Superior temporal gyrus (tissue), 1 donor: ENCODE measurements around the gene COL15A1.

Source experiments
- DNase-seq: peaks from one replicate; pipeline ENCODE4 v3.0.0-alpha.2; 2016; ENCODE audit errors: extremely low spot score

Gene COL15A1

DNA sequence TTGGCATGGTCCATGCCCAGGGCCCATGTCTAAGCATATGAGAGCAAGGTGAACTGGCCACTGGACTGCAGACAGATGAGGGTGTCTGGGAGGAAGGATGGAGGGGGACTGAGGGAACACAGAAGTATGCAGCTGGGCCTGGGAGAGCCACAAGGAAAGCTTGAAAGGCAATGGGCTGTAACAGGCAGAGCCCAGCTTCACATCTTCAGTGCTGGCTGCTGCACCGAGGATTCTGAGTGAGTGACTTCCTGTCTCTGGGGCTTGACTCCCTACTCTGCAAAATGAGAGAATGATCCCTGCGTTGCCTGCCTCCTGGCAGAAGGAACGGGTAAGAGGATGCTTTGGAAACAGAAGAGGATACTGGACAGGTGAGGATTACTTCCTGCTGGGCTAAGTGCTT, 29.0 kb downstream of the COL15A1 start:
- no peak for DNase-seq

DNA sequence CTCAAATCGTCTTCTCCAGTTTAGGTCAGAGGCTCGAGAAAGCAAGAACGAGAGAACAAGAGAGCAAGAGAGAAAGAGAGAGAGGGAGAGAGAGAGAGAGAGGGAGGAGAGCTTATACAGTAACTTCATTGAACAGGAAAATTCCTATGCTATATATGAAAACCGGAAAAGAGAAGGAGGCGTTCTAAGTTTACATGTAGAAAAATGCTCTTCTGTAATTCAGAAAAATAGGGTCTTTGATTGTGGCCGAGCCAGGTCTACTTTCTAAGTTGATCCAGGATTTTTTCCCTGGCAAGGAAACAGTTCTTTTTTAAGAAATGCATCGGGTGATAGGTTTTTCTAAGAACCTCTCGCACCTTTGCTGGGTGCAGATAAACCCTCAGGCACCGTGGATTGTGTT, 29.5 kb downstream of the COL15A1 start:
- DNase-seq: no peak

DNA sequence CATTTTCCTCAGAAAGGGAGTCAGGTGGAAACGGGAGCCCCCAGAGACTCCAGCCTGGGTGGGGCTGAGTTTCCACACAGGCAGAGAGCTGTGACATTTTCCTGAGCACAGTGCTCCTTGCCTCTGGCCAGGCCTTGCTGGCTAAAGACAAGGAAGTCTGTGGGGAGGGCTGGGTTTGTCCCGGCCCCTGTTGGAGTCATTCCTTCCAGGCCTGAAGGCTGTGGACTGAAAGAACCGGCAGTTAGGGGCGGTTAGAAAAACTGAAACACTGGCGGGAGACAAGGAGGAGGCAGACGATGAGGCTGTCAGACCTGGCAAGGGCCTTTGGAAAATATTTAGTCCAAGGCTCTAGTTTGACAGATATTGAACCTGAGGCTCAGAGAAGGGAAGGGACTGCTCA, 29.9 kb downstream of the COL15A1 start:
- DNase-seq: no peak

DNA sequence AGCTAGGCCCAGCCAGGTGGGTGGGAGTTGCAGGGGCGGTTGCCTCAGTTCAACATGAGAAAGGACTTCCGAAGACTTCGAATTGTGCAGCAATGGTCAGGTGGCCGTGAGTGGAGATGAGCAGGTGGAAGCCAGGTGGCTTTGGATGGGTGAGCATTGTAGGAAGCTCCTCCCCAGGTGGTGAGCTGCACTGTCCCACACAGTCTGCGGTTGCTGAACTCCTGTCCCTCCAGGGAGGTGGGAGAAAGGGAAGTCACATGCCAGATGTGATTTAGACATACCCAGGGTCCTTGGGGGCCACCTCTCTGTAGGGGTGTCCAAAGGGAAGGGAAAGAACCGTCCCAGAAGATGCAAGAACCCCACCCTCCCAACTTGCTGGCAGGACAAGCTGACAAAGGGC, 30.4 kb downstream of the COL15A1 start:
- DNase-seq: no peak

DNA sequence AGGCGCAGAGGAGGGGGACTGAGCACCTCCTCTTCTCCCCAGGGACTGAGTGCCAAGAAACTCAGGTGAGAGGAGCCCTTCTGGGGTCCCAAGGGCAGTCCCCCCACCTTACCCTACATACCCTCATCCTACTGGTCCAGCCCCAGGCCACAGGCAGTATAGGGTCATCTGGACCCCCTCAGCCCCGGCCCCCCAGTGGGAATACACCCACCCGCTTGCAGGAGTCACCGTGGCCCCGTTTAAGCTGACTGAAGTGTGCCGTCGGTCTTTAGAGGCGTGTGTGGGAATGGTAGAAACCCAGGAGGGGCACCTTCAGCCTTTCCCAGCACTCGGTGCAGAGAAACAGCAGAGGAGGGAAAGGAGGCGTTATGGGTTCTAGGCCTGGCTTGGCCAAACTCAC, 30.8 kb downstream of the COL15A1 start:
- DNase-seq: no peak

DNA sequence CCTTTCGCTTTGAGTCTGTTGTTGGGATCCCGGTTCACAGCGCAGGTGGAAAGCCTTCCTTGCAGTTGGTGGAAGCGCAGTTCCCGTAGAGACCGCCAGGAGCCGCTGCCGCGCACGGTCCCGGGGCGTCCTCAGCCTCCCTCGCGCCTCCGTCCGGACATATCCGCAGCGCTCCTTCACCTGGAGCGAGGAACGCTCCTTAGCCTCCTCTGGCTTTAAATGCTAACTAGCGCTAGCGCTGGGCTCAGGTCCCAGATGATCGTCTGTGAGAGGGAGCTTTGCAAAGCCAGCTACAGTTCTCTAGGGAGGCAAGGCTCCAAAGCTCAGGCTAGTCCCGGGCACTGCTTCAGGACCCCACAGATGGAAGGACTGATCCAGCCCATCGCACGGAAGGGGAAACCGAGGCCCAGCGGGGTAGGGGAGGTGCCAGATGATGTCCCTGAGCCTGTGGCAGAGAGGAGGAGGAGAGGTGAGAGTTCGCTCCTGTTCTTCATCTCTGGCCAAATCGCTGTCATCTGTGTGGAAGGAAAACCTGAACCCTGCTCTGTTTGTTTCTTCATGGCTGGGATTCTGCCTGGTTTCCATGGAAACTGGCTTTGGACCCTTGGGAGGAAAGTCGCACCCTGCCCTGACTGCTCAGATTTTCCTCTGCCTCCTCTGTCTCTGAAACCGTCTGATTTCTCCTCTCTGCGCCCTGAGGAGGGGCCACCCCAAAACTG, 31.4 kb downstream of the COL15A1 start:
- DNase-seq: peak; percentile 78

DNA sequence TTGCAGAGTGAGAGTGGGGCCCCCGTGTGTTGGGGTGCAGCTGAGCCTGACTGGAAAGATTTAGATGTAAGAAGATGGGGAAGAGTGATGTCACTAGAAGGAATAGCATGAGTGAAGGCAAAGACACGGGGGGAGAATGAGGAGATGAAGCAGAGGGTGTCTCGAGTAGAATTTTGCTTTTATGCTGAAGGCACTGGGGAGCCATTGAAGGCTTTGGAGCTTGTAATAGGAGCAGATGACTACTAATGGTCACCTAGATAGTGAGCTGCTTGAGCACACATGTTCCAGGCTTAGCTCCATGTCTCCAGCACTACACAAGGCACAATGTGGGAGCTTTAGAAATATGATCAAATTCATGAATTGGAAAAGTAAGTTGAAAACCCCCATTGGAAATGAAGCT, 32.1 kb downstream of the COL15A1 start:
- no peak for DNase-seq

DNA sequence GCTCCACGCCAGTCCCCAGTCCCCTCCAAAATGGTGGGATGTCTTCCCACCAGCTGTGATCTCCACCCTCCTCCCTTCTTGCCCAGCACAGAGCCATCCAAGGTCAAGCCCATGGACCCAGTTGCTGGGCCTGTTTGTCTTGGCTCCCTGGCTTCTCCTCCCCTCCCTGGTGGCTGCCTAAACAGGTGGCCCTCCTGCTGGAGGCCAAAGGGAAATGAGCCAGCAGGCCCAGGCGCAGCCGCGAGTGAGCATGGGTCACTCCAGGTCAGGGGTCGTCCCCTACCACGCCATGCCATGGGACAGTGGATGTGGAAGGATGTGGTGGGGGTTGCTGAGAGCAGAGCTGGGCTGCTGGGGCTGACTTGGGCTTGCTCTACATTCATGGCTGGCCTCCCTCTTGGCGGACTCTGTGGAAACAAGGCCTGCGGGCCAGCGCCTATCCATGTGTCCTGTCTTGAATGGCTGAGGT, 33.6 kb downstream of the COL15A1 start:
- no peak for DNase-seq

DNA sequence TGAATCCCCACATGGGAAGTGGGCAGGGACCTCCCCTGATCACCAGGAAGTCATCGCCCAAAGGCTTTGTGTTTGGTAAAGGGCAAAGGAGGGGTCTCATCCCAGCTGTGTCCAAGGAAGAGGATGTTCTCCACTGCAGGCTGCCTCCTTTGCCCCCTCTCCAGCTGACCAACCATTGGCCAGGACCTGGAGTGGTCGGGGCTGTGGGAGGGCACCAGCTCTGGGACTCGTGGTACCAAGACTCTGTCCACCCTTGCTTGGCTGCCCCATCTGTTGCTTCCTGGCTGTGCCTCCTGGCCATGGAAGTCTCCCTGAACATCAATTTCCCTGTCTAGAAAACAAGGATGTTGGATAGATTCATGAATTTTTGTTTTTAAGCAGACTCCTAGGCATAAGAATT, 34.1 kb downstream of the COL15A1 start:
- no peak for DNase-seq

DNA sequence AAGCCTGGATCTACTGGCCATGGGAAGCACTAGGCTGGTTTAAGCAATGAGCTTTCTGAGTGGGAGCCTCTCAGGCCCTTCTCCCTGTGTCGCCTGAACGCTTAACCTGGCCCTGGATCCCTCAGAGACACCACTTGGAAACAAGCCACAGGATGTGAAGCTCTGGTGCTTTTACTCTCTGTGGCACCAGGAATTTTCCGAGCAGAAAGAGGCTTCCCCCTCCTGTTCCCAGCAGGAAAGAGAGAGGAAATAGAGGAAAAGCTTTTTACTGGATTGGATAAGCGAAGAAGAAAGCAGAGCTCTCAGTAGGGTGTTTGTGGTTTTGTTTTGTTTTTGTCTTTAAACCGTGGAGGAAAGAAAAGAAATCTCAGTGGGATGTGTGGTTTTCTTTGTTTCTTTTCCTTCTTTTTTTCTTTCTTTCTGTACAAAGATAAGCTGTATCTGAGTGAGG, 34.5 kb downstream of the COL15A1 start:
- DNase-seq: no peak

DNA sequence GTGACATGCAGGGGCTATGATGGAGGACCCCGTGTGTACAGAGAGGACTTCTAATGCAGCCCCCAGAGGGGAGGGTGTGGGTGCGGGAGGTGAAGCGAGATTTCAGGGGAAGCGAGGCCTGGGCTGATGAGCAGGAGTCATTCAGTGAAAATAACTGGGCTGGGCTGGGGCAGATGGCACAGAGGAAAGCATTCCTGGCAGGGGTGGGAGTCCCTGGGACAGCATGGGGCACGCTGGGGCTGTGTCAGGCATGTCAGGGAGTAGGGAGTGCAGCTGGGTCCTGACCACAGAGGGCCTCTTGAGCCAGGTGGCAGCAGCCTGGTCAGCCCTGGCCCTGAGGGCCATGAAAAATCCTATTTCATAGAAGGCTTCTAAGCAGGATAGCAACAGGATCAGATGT, 36.6 kb downstream of the COL15A1 start:
- no peak for DNase-seq

DNA sequence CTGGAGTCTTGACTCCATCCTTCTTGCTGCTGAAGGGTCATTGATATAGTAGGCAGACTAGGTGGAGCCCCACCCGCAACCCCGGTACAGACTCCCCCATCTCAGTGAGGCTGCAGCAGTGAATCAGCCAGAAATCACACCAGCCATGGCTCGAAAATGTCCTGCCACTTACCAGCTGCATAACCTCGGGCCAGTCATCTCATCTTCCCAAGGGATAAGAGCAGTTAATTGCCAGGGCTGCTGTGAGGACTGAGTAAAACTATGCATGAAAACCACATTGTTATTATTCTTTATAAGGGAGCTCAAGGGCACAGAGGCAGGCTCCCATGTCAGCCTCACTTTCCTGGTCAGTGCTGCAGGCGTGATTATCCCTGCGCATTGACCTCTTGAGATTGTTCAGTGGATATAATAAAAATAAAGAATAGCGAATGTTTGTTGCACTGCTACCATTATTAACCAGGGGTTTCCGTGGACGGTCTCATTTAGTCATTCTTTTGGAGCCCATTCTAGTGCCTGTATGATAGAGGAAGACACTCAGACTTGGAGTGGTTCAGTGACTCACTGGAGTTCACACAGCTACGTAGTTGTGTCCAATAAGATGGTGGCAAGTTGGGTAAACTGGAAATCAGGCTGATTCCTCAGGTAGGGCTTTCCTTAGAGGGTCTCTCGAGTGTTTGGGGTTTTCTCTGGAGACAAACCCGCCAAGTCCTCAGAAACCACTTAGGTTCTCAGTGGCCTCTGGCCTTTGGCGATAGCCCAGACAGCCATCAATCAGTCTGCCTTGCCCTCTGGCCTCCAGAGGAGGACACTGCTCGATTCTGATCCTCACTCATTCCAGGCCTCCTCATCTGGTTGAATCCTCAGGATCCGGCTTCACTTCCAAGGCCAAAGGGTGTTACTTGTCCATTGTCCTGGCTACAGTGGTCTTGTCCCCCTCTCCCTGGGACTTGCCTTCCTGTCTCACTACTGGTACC, 39.9 kb downstream of the COL15A1 start:
- DNase-seq: no peak

DNA sequence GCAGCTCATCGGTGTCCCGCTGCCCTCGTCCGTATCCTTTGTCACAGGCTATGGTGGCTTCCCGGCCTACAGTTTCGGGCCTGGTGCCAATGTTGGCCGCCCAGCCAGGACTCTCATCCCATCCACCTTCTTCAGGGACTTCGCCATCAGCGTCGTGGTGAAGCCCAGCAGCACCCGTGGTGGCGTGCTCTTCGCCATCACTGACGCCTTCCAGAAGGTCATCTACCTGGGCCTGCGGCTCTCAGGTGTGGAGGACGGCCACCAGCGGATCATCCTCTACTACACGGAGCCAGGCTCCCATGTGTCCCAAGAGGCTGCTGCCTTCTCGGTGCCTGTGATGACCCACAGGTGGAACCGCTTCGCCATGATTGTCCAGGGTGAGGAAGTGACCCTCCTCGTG, 41.9 kb downstream of the COL15A1 start:
- DNase-seq: no peak

DNA sequence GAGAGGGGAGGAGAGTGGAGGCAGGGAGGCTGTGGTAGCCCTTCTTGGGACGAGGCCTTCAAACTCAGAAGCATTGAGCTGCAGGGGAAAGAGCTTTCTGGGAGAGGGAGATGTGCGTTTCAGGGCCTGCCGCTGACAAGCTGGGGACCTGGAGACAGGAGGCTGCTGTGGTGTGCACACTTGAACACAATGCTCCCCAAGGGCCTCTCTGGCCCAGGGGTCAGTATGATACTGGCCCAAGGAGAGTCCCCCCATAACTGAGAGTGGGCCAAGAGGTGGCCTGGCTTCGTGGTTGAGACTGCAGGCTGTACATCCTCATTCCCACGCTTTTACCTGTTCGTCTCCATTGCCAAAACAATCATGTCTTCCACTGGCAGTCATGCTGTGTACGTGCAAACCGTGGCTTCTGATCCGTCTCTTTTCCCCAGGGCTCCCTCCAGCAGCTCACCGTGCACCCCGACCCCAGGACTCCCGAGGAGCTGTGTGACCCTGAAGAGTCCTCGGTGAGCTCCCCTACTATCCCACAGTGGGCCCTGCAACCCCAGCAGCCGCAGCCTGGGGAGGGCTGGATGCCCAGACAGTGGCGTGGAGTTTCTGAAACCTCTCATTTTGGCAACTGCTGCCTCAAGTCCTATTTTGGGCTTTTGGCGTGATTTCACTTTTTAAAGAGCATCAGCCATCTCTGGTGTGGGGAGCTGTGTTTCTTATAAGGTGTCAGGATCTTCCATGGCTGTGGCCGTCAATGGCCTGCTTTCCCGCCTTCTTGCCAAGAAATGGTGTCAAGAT, 43.4 kb downstream of the COL15A1 start:
- no peak for DNase-seq

DNA sequence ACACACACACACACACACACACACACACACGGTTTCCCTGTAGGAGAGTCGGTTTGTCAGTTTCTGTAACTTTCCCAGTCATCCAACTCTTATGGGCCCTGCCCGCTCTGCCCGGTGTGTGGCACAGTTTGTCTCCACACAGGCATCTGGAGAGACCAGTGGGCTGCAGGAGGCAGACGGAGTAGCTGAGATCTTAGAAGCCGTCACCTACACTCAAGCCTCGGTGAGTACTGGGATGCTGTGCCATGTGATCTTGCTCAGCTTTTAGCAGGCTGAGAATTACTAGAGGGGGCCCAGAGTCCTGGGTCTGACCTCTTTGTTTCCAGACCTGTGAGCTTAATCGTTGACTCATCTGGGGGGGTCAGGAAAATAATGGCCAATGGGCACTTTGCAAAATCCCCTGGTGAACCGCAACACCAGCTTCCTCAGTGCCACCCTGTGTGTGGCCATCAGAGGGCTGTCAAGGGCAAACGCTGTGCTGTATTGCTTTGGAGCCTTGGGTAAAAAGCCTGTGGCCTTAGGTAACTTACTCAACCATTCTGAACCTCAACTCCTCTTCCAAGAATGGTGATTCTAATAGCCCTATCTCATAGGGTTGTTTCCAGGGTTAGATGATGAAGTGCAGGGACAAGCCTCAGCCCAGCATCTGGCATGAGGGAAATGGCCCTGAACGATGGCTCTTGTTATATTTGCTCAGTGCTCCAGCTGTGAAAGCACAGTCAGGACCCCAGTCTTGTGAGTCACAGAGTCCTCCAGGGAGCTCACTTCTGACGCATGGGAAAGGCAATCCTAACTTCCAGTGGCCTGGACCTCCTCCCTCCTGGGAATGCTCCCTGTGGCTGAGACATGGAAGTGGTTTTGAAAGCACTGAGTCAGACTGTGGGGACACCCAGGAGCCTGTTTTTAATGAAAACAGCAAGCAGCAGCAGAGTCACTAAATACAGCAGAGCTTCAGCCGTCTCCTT, 45.6 kb downstream of the COL15A1 start:
- DNase-seq: no peak

DNA sequence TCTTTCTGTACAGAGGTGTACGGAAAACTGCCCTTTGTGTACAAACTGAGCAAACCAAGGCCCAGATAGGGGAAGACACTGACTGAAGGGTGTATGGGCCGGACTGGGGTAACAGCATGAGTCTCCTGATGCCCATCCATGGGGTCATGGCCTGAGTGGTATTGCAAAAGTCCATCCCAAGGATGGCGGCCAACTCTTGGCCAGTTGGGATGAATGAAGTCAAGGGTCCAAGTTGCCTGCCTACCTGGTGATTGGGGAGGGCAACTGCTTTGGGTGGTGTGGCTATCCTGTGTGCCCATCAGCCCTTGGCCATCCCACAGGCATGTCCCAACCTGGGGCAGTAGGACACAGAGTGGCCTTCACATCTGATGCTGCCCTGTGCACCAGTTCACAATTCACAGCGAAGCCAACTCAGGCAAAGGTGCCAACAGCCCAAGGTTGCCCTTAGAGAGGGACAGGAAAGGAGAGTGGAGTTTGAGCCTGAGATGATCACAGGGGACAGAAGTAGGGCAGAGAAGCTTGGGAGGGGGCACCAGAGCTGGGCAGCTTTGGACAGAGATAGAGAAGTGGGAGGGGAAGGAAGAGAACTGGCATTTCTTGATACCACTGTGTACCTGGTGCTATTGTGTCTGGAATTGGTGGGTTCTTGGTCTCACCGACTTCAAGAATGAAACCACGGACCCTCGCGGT, 46.6 kb downstream of the COL15A1 start:
- DNase-seq: no peak

DNA sequence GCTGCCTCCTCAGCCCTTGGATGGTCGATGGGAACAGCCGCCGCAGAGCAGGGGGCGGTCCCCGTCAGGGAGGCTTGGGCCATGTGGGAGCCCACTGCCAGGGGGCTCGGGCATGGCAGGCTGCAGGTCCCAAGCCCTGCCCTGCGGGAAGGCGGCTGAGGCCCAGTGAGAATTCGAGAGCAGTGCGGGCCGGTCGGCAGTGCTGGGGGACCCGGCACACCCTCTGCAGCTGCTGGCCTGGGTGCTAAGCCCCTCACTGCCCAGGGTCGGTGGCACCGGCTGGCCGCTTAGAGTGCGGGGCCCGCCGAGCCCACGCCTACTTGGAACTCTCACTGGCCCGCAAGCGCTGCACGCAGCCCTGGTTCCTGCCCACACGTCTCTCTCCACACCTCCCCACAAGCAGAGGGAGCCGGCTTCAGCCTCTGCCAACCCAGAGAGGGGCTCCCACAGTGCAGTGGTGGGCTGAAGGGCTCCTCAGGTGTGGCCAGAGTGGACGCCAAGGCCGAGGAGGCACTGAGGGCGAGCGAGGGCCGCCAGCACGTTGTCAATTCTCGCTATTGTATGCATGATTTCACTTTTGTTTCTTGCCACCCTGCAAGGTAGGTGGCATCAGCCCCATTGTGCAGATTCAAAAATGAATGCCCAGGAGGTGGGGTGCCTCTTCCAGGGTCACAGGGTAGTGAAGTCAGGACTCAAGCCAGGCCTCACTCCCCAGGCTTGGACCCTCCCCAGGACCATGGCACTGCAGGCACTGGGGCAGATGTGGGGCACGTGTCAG, 48.6 kb downstream of the COL15A1 start:
- no peak for DNase-seq

DNA sequence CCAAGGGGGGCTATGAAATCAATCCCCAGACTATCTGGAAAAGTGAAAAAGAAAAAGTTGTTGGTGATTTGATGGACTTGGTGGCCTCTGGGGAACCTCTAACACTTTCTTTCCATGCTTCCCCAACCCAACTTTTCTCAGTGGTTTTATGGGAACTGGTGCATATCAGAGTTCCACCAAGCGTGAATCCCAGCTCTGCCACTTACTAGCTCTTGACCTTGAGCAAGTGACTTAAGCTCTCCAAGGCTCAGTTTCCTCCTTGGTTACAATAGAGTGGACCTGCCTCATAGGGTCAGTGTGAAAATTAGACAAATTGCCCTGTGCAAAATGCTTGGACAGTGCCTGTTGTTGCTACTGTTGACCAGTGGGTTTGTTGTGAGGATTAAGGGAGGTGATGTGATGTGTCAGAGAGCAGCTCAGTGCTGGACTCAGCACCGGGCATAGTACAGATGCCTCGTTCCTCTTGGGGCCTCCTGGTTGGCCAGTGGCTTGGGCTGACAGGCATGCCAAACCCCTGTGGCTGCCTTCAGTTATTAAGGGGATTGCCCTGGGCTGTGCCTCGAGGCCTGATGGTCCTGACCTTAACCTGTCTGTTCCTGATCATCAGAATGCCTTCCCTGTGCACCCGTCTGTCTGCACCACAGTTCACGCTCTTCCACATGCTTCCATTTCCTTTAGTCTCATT, 49.3 kb downstream of the COL15A1 start:
- DNase-seq: no peak

DNA sequence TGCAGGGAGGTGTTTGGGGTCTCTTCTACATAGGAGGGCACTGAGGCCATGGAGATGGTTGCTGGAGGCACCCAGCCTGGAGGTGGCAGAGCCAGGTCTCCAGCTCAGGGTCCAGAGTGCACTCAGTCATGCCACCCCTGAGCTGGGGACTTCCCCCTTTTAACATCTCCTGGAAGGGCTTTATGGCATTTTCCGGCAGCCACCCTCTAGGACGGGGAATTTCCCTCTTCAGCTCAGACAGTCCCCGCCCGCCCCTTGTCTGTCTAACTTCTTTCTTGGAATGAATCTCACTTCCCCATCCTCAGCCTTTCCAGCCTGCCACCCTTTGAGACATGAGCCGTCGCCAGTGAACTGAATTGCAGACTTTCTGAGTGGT, 49.9 kb downstream of the COL15A1 start:
- no peak for DNase-seq
